H1 (cell line): Measurements from ENCODE around the gene HIBCH. TPM values are rescaled to one million over a fixed set of nuclear protein-coding genes. Genes with fewer than 3 reads are reported as not detected.

Experiments used
- CTCF ChIA-PET: fragments of 300-600 bp; sonication (Branson Sonifier 250); formaldehyde crosslinking; loops from one replicate; lab custom pipeline; 2021; ENCODE audit not compliant: partially characterized antibody; lab: Charles Lee
- POLR2A ChIA-PET: fragments of 300-600 bp; sonication (Branson Sonifier 250); formaldehyde crosslinking; loops from one replicate; lab custom pipeline; 2021; ENCODE audit warnings: inconsistent platforms; ENCODE audit not compliant: partially characterized antibody; lab: Charles Lee
- DNase-seq, 2 experiments: peaks; one replicate each; pipeline versions ENCODE4 v3.0.0 to v3.0.0-alpha.2; 2010 to 2022; ENCODE audit warnings: low spot score in 2 of 2, low read depth in 1 of 2, mixed read lengths in 1 of 2
- FAIRE-seq: peaks from 2 replicates; lab custom pipeline; 2011; peaks lifted over from hg19 to GRCh38; lab: Jason Lieb, UNC
- H2AFZ ChIP-seq: 2 replicates; pipeline ENCODE4 v1.8.1; 2012; ENCODE audit warnings: low read length, inconsistent platforms
- H2AK5ac ChIP-seq: 2 replicates; pipeline ENCODE4 v1.6.1; 2013; ENCODE audit warnings: low read depth, low read length
- H2BK120ac ChIP-seq: replicated peaks from 2 replicates; pipeline ENCODE3; 2013; ENCODE audit warnings: low read depth, low read length, inconsistent platforms
- H2BK12ac ChIP-seq: 2 replicates; pipeline ENCODE4 v1.6.1; 2013; ENCODE audit warnings: low read depth, low read length
- H2BK15ac ChIP-seq: 2 replicates; pipeline ENCODE4 v1.6.1; 2013; ENCODE audit warnings: low read length
- H2BK20ac ChIP-seq: 2 replicates; pipeline ENCODE4 v1.6.1; 2013; ENCODE audit warnings: low read length
- H2BK5ac ChIP-seq: 2 replicates; pipeline ENCODE4 v1.6.1; 2013; ENCODE audit warnings: low read depth, low read length
- H3K14ac ChIP-seq: 2 replicates; pipeline ENCODE4 v1.6.1; 2013; ENCODE audit warnings: inconsistent platforms; ENCODE audit not compliant: insufficient read length
- H3K18ac ChIP-seq: 2 replicates; pipeline ENCODE4 v1.6.1; 2013; ENCODE audit warnings: low read length; ENCODE audit errors: extremely low read depth
- H3K23ac ChIP-seq: 2 replicates; pipeline ENCODE4 v1.6.1; 2013; ENCODE audit warnings: inconsistent platforms; ENCODE audit not compliant: insufficient read length
- H3K23me2 ChIP-seq: 2 replicates; pipeline ENCODE4 v1.6.1; 2013; ENCODE audit warnings: low read depth, low read length
- H3K27ac ChIP-seq: 2 replicates; pipeline ENCODE4 v1.6.1; 2011; ENCODE audit warnings: low read depth, low read length, inconsistent platforms
- H3K27me3 ChIP-seq, 4 experiments: replicated peaks in 1 of 4; 1 replicate in 1 of 4; 2 replicates in 3 of 4; pipeline versions ENCODE4 v1.6.1 to v1.8.1; 2011 to 2013; ENCODE audit warnings: low read length in 3 of 4, mild to moderate bottlenecking in 3 of 4, inconsistent platforms in 2 of 4, mixed read lengths in 2 of 4, moderate library complexity in 1 of 4; ENCODE audit not compliant: control insufficient read depth in 3 of 4, insufficient read depth in 3 of 4; ENCODE audit errors: extremely low read depth in 1 of 4
- H3K36me3 ChIP-seq, 4 experiments: 2 replicates each; pipeline versions ENCODE4 v1.6.1 to v1.8.1; 2011 to 2013; ENCODE audit warnings: mild to moderate bottlenecking in 4 of 4, low read length in 3 of 4, moderate library complexity in 2 of 4, control low read depth in 1 of 4, inconsistent platforms in 1 of 4; ENCODE audit not compliant: insufficient read depth in 4 of 4, control insufficient read depth in 2 of 4
- H3K4ac ChIP-seq: replicated peaks from 2 replicates; pipeline ENCODE3; 2013; ENCODE audit warnings: low read length, low read depth, mixed read lengths, inconsistent platforms; ENCODE audit not compliant: insufficient read length
- H3K4me1 ChIP-seq, 4 experiments: replicated peaks in 1 of 4; 1 replicate in 1 of 4; 2 replicates in 3 of 4; pipeline versions ENCODE4 v1.6.1 to v1.8.1; 2011 to 2013; ENCODE audit warnings: low read length in 3 of 4, inconsistent platforms in 2 of 4, mixed read lengths in 1 of 4; ENCODE audit not compliant: insufficient read depth in 4 of 4, control insufficient read depth in 3 of 4
- H3K4me2 ChIP-seq, 2 experiments: 2 replicates each; pipeline versions ENCODE4 v1.6.1 to v1.8.1; 2011 to 2013; ENCODE audit warnings: low read depth in 2 of 2, low read length in 2 of 2, control low read depth in 1 of 2, inconsistent platforms in 1 of 2, mild to moderate bottlenecking in 1 of 2; ENCODE audit not compliant: insufficient read depth in 1 of 2
- H3K4me3 ChIP-seq, 4 experiments: fragments of 200-600, 300-600 bp in 1 of 4; sonication (generic), shearing (Covaris generic), sonication (Bioruptor Twin) in 1 of 4; 2 replicates each; pipeline versions ENCODE4 v1.5.1 to v1.8.1; 2011 to 2016; ENCODE audit warnings: low read length in 4 of 4, low read depth in 3 of 4, control low read depth in 2 of 4, inconsistent platforms in 2 of 4, mild to moderate bottlenecking in 2 of 4, mixed read lengths in 1 of 4, moderate library complexity in 1 of 4; ENCODE audit not compliant: insufficient read depth in 2 of 4; ENCODE audit errors: extremely low read depth in 1 of 4
- H3K56ac ChIP-seq: replicated peaks from 2 replicates; pipeline ENCODE3; 2013; ENCODE audit warnings: low read depth, mild to moderate bottlenecking, mixed read lengths, low read length, inconsistent platforms; ENCODE audit not compliant: insufficient read length
- H3K79me1 ChIP-seq: 2 replicates; pipeline ENCODE4 v1.6.1; 2013; ENCODE audit warnings: low read depth, low read length, control low read depth
- H3K79me2 ChIP-seq, 2 experiments: 2 replicates each; pipeline versions ENCODE4 v1.6.1 to v1.8.1; 2012 to 2013; ENCODE audit warnings: low read length in 2 of 2, mild to moderate bottlenecking in 2 of 2, inconsistent platforms in 1 of 2; ENCODE audit not compliant: insufficient read depth in 2 of 2, control insufficient read depth in 1 of 2
- H3K9ac ChIP-seq, 4 experiments: replicated peaks in 1 of 4; 1 replicate in 1 of 4; 2 replicates in 3 of 4; pipeline versions ENCODE4 v1.6.1 to v1.8.1; 2011 to 2013; ENCODE audit warnings: low read depth in 3 of 4, low read length in 3 of 4, control low read depth in 2 of 4, mild to moderate bottlenecking in 2 of 4, moderate library complexity in 2 of 4, inconsistent platforms in 1 of 4; ENCODE audit errors: extremely low read depth in 1 of 4
- H3K9me3 ChIP-seq, 2 experiments: 2 replicates each; pipeline versions ENCODE4 v1.6.1 to v1.8.1; 2012 to 2013; ENCODE audit warnings: mild to moderate bottlenecking in 2 of 2, moderate library complexity in 2 of 2, control low read depth in 1 of 2, inconsistent platforms in 1 of 2, low read depth in 1 of 2, low read length in 1 of 2, mixed read lengths in 1 of 2; ENCODE audit not compliant: insufficient read depth in 2 of 2
- H4K20me1 ChIP-seq, 2 experiments: replicated peaks in 1 of 2; 2 replicates each; pipeline versions ENCODE3 to v1.8.1; 2011 to 2013; ENCODE audit warnings: inconsistent platforms in 2 of 2, low read length in 2 of 2, mild to moderate bottlenecking in 1 of 2; ENCODE audit not compliant: insufficient read depth in 2 of 2, control insufficient read depth in 1 of 2
- H4K5ac ChIP-seq: 2 replicates; pipeline ENCODE4 v1.6.1; 2013; ENCODE audit warnings: low read length, low read depth, mixed read lengths, inconsistent platforms; ENCODE audit not compliant: insufficient read length
- H4K8ac ChIP-seq: 2 replicates; pipeline ENCODE4 v1.8.0; 2013; ENCODE audit warnings: mild to moderate bottlenecking, moderate library complexity, low read length, inconsistent platforms; ENCODE audit not compliant: insufficient read depth; ENCODE audit errors: extremely low read depth
- H4K91ac ChIP-seq: replicated peaks from 2 replicates; pipeline ENCODE3; 2013; ENCODE audit warnings: low read length, mixed read lengths, inconsistent platforms; ENCODE audit not compliant: insufficient read length
- BCL11A ChIP-seq, 2 experiments: IDR thresholded peaks; one replicate each; pipeline ENCODE4 v1.6.1; 2011; ENCODE audit warnings: low read depth in 2 of 2, low read length in 2 of 2, mild to moderate bottlenecking in 2 of 2
- EP300 ChIP-seq, 2 experiments: IDR thresholded peaks; 1 replicate in 1 of 2; 2 replicates in 1 of 2; pipeline ENCODE4 v1.6.1; 2011 to 2012; ENCODE audit warnings: low read depth in 2 of 2, low read length in 2 of 2, mild to moderate bottlenecking in 2 of 2, borderline replicate concordance in 1 of 2, inconsistent platforms in 1 of 2, moderate library complexity in 1 of 2
- EZH2 ChIP-seq: fragments of 200-600 bp; sonication (generic); IDR thresholded peaks from 2 replicates; pipeline ENCODE4 v1.7.1; 2012; ENCODE audit warnings: low read depth, mild to moderate bottlenecking, moderate library complexity, low read length, inconsistent platforms; ENCODE audit not compliant: severe bottlenecking
- GTF2F1 ChIP-seq: IDR thresholded peaks from 2 replicates; pipeline ENCODE4 v1.6.1; 2012; ENCODE audit warnings: low read depth, low read length, improper control_type of control experiment, borderline replicate concordance
- JUN ChIP-seq: IDR thresholded peaks from 2 replicates; pipeline ENCODE4 v1.6.1; 2011; ENCODE audit warnings: low read depth, mild to moderate bottlenecking, improper control_type of control experiment, low read length
- KDM1A ChIP-seq: fragments of 200-600, 300-600 bp; sonication (generic); IDR thresholded peaks from 2 replicates; pipeline ENCODE4 v1.7.1; 2016; ENCODE audit warnings: mild to moderate bottlenecking, low read length, borderline replicate concordance
- KDM5A ChIP-seq: fragments of 200-600 bp; IDR thresholded peaks from 2 replicates; pipeline ENCODE4 v1.7.1; 2012; ENCODE audit warnings: mild to moderate bottlenecking, low read length, inconsistent platforms, mixed read lengths
- MAX ChIP-seq: IDR thresholded peaks from 2 replicates; pipeline ENCODE4 v1.6.1; 2012; ENCODE audit warnings: inconsistent platforms
- PHF8 ChIP-seq: fragments of 200-600 bp; sonication (generic); conservative IDR thresholded peaks from 2 replicates; pipeline ENCODE4 v1.7.1; 2012; ENCODE audit warnings: low read depth, mild to moderate bottlenecking, inconsistent platforms, low read length, moderate library complexity
- SRF ChIP-seq: IDR thresholded peaks from 2 replicates; pipeline ENCODE4 v1.6.1; 2011; ENCODE audit warnings: mild to moderate bottlenecking, low read depth, low read length, moderate library complexity
- TAF1 ChIP-seq: IDR thresholded peaks from 2 replicates; pipeline ENCODE4 v1.6.1; 2011; ENCODE audit warnings: mild to moderate bottlenecking, low read depth, low read length
- TCF12 ChIP-seq: IDR thresholded peaks from 2 replicates; pipeline ENCODE4 v1.6.1; 2011; ENCODE audit warnings: low read depth, mild to moderate bottlenecking, low read length
- WGBS, 2 experiments: shearing (Covaris generic) in 1 of 2; methylation state at CpG; one replicate each; pipeline versions ENCODE4 v1.1.6 to v1.1.7; 2013 to 2015; ENCODE audit warnings: low lambda C conversion rate in 2 of 2, mixed read lengths in 2 of 2, inconsistent platforms in 1 of 2, low coverage in 1 of 2, missing lambda C conversion rate in 1 of 2; ENCODE audit not compliant: insufficient replicate concordance in 2 of 2, insufficient coverage in 1 of 2, insufficient read length in 1 of 2; ENCODE audit errors: extremely low coverage in 1 of 2, missing lambda C conversion rate in 1 of 2; 5-methylcytosine and 5-hydroxymethylcytosine counted together
- polyA plus RNA-seq, 7 experiments: library from polyadenylated mRNA; depleted of rRNA in 3 of 7; stranded (reverse) in 5 of 7; unstranded in 2 of 7; fragments of >200 nt in 5 of 7; fragments of 200-250 nt in 2 of 7; gene quantifications; 1 replicate in 5 of 7; 2 replicates in 1 of 7; 4 replicates in 1 of 7; pipeline versions ENCODE4 v1.2.1 to v1.2.3, GENCODE V29; 2011 to 2013; ENCODE audit warnings: missing spikeins in 2 of 7, mixed read lengths in 2 of 7
- total RNA-seq: library from RNA; stranded (reverse); fragmentation: NEBNext Ultra II Directional; extraction: Animal tissue kit (Norgen Biotek cat#: 25700); gene quantifications from 2 replicates; pipeline ENCODE4 v1.2.1, GENCODE V29; 2021

HIBCH gene
- total and polyA plus RNA-seq, 2 of the 8 experiments (the other 6 are each of a cell fraction or from before 2014, with no cell fraction given) = 7.5 to 31.8 TPM

DNA sequence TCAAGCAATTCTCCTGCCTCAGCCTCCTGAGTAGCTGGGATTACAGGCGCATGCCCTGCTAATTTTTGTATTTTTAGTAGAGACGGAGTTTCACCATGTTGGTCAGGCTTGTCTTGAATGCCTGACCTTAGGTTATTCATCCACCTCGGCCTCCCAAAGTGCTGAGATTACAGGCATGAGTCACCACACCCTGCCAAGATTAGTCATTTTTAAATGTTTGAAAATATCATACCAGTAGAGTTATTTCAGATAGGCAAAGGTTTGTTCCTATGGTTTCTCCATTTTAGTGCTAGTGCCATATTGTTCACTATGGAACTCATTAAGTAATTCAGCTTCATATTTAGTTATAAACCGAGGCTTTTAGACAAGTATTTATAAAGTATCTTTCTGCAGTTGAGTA, 52.3 kb downstream of the HIBCH start:
- Histone ChIP-seq H4K5ac (no peak overlapping the region), H2BK12ac (no peak overlapping the region), H2BK20ac (no peak overlapping the region), H3K9me3 (0 out of 4 replicates have a peak, but pooled peaks cover 0 to 2% of the 10 kb centered on the region in 2 experiments), H4K8ac (no peak overlapping the region), H3K14ac (no peak overlapping the region), H3K79me2 (no peaks in the 10 kb centered on the region), H2BK15ac (no peak overlapping the region), H3K18ac (no peak overlapping the region), H3K4me3 (no peak overlapping the region), H3K4me1 (no peaks in the 10 kb centered on the region), H3K4me2 (no peak overlapping the region), H3K23me2 (no peaks in the 10 kb centered on the region), H2AFZ (no peak overlapping the region), H3K36me3 (no peaks in the 10 kb centered on the region; a peak in 1 of 8 replicates), H2BK120ac (no peak overlapping the region), H2BK5ac (no peak overlapping the region), H3K79me1 (no peaks in the 10 kb centered on the region), H3K23ac (no peak overlapping the region)
- DNase-seq (no peak), FAIRE-seq (no peak)
- ChIA-PET CTCF (no interaction called here), POLR2A (interaction anchor here (1.0 kb wide), 1 partner anchor 20 kb away, joined by 3 read pairs; no protein-coding TSS in a partner anchor)
- TF ChIP-seq BCL11A (IDR thresholded peaks at IDR 0.05; ENCODE audit: low read depth in 2 of 2, low read length in 2 of 2) = no peak
- TF ChIP-seq EP300 (IDR thresholded peaks at IDR 0.05; ENCODE audit: borderline replicate concordance in 1 of 2, low read depth in 2 of 2, low read length in 2 of 2) = no peak
- no peak for TF ChIP-seq EZH2
- TF ChIP-seq GTF2F1 = no peak
- no peak for TF ChIP-seq TCF12
- TF ChIP-seq PHF8 = no peak
- TF ChIP-seq MAX = no peak
- no peak for TF ChIP-seq KDM1A
- TF ChIP-seq SRF = no peak
- TF ChIP-seq JUN = no peak
- no peak for TF ChIP-seq KDM5A
- no peak for TF ChIP-seq TAF1
- TF ChIP-seq, all 59 proteins: peak for 0
- H3K4ac ChIP-seq = no peak overlapping the region
- H3K56ac ChIP-seq = no peak overlapping the region
- no peaks in the 10 kb centered on the region for H4K20me1 ChIP-seq
- no peak overlapping the region for H3K9ac ChIP-seq
- no peak overlapping the region for H3K27ac ChIP-seq
- no peak overlapping the region for H4K91ac ChIP-seq
- WGBS, 2 experiments = 90% methylated on average over 4 of the region's 4 CpGs; no CpG with 5 or more reads in 1 of the 2 experiments
- H2AK5ac ChIP-seq = no peak overlapping the region
- H3K27me3 ChIP-seq = no peaks in the 10 kb centered on the region
